Esophagus squamous epithelium (tissue), 5 donors: ENCODE data around the gene PYGM. TPM values are rescaled to one million over a fixed set of nuclear protein-coding genes. Genes with fewer than 3 reads are reported as not detected.

Source experiments
- DNase-seq: peaks from one replicate; lab custom pipeline; 2025; lab: John Stamatoyannopoulos, UW
- H3K27ac ChIP-seq, 4 donors: fragments of 200-600 bp; sonication (generic); one replicate each; pipeline ENCODE4 v1.5.1; 2016 to 2019; ENCODE audit warnings: mild to moderate bottlenecking in 1 of 4
- H3K27me3 ChIP-seq, 4 donors: fragments of 200-600 bp; sonication (generic); 1 replicate in 3 of 4; 2 replicates in 1 of 4; pipeline versions ENCODE4 v1.5.1 to v1.6.0; 2017 to 2021; ENCODE audit warnings: antibody characterized with exemption in 1 of 4
- H3K36me3 ChIP-seq, 3 donors: fragments of 200-600 bp; sonication (generic); one replicate each; pipeline ENCODE4 v1.5.1; 2016 to 2019
- H3K4me1 ChIP-seq, 3 donors: fragments of 200-600 bp; sonication (generic); one replicate each; pipeline ENCODE4 v1.5.1; 2017 to 2019
- H3K4me3 ChIP-seq, 4 donors: fragments of 200-600 bp; sonication (generic); 1 replicate in 3 of 4; 2 replicates in 1 of 4; pipeline ENCODE4 v1.5.1; 2016 to 2019; ENCODE audit warnings: mild to moderate bottlenecking in 2 of 4, moderate library complexity in 1 of 4
- H3K9me3 ChIP-seq, 3 donors: fragments of 200-600 bp; sonication (generic); one replicate each; pipeline ENCODE4 v1.5.1; 2016 to 2019
- CTCF ChIP-seq, 6 experiments: fragments of 450-650 bp in 4 of 6; fragments of 200-600 bp in 2 of 6; sonication (generic) in 2 of 6; IDR thresholded peaks; one replicate each; pipeline ENCODE4 v1.5.1; 2016 to 2019; ENCODE audit warnings: antibody characterized with exemption in 6 of 6, mild to moderate bottlenecking in 4 of 6, moderate library complexity in 4 of 6
- POLR2A ChIP-seq, 4 donors: fragments of 450-650 bp; IDR thresholded peaks; one replicate each; pipeline ENCODE4 v1.6.1; 2017; ENCODE audit warnings: antibody characterized with exemption in 4 of 4, mild to moderate bottlenecking in 4 of 4, moderate library complexity in 3 of 4
- WGBS, 2 donors: methylation state at CpG; one replicate each; pipeline ENCODE4 v1.1.5; 2018; 5-methylcytosine and 5-hydroxymethylcytosine counted together
- intact Hi-C: fragments of 100-400 bp; cut with DNase I; formaldehyde crosslinking; loops from one replicate; pipeline ENCODE4 v1.15.0; 2022
- total RNA-seq, 4 donors: library from RNA; depleted of rRNA; stranded (reverse); fragments of >200 nt; gene quantifications; one replicate each; pipeline ENCODE4 v1.1.0, GENCODE V29; 2016
- donor health status: DM: yes; HTN: yes; CAD: no.

PYGM gene
- total RNA-seq, 4 donors from 2014 or later = 0.27 to 0.95 (median 0.39) TPM

GRCh38 chr11:64716473-64717267 lies 43.1 kb downstream of the PYGM start:
- H3K27me3 ChIP-seq = peaks cover 5 to 100% (median 26%) of the 10 kb centered on the region in 4 donors
- intact Hi-C loops = no loop called here
- WGBS, 2 donors = 31 to 44% methylated on average over 10 to 13 of the region's 21 CpGs
- peaks cover 4 to 19% (median 12%) of the 10 kb centered on the region in 3 donors for H3K4me1 ChIP-seq
- no peak overlapping the region for H3K4me3 ChIP-seq
- no peaks in the 10 kb centered on the region for H3K36me3 ChIP-seq
- TF ChIP-seq POLR2A (IDR thresholded peaks at IDR 0.05) = no peak
- no peak for TF ChIP-seq CTCF (IDR thresholded peaks at IDR 0.05)
- no peak for DNase-seq
- H3K27ac ChIP-seq = no peak overlapping the region
- no peaks in the 10 kb centered on the region for H3K9me3 ChIP-seq

GRCh38 chr11:64715756-64716472 lies 43.9 kb downstream of the PYGM start:
- TF ChIP-seq CTCF (IDR thresholded peaks at IDR 0.05) = no peak
- TF ChIP-seq POLR2A (IDR thresholded peaks at IDR 0.05) = no peak
- no peaks in the 10 kb centered on the region for H3K36me3 ChIP-seq
- peaks cover 4 to 26% (median 19%) of the 10 kb centered on the region in 3 donors for H3K4me1 ChIP-seq
- WGBS, 2 donors = 4 to 46% methylated on average over 4 to 12 of the region's 13 CpGs
- no peaks in the 10 kb centered on the region for H3K9me3 ChIP-seq
- DNase-seq = no peak
- H3K27me3 ChIP-seq = peaks cover 11 to 100% (median 32%) of the 10 kb centered on the region in 4 donors
- H3K4me3 ChIP-seq = no peak overlapping the region
- intact Hi-C loops = no loop called here
- no peak overlapping the region for H3K27ac ChIP-seq

GRCh38 chr11:64715110-64715509 lies 44.7 kb downstream of the PYGM start:
- DNase-seq = no peak
- intact Hi-C loops = no loop called here
- no peaks in the 10 kb centered on the region for H3K36me3 ChIP-seq
- H3K4me1 ChIP-seq = peaks cover 4 to 28% (median 19%) of the 10 kb centered on the region in 3 donors
- peaks cover 14 to 100% (median 32%) of the 10 kb centered on the region in 4 donors for H3K27me3 ChIP-seq
- no peak overlapping the region for H3K4me3 ChIP-seq
- TF ChIP-seq CTCF (IDR thresholded peaks at IDR 0.05) (no peak), POLR2A (IDR thresholded peaks at IDR 0.05) (no peak)
- H3K27ac ChIP-seq = no peak overlapping the region
- 27 to 29% methylated on average over 5 of the region's 5 CpGs for WGBS, 2 donors
- no peaks in the 10 kb centered on the region for H3K9me3 ChIP-seq

GRCh38 chr11:64714666-64715065 lies 45.1 kb downstream of the PYGM start:
- peaks cover 14 to 100% (median 32%) of the 10 kb centered on the region in 4 donors for H3K27me3 ChIP-seq
- no peaks in the 10 kb centered on the region for H3K36me3 ChIP-seq
- peaks cover 4 to 28% (median 19%) of the 10 kb centered on the region in 3 donors for H3K4me1 ChIP-seq
- no peak overlapping the region for H3K4me3 ChIP-seq
- H3K9me3 ChIP-seq = no peaks in the 10 kb centered on the region
- H3K27ac ChIP-seq = no peak overlapping the region
- no peak for DNase-seq
- WGBS, 2 donors = 56 to 57% methylated on average over 5 of the region's 5 CpGs
- no peak for TF ChIP-seq POLR2A (IDR thresholded peaks at IDR 0.05)
- no peak for TF ChIP-seq CTCF (IDR thresholded peaks at IDR 0.05)
- intact Hi-C loops = no loop called here
